ENCODE results near the gene RNASEH2A. TPM values are rescaled to one million over a fixed set of nuclear protein-coding genes. Genes with fewer than 3 reads are reported as not detected.
A peak's percentile ranks its signal among the peaks of the same experiment; 100 is the strongest.

RNASEH2A gene
- total RNA-seq, 1 experiment from 2014 or later, result 120 TPM

GRCh38 chr19:12759686-12760085 lies 46.7 kb upstream of the RNASEH2A start:
- H3K27me3 ChIP-seq (ENCODE audit: low read length), result no peaks in the 10 kb centered on the region
- H4K20me1 ChIP-seq (ENCODE audit: low read length), result no peaks in the 10 kb centered on the region
- no peaks in the 10 kb centered on the region for H3F3A ChIP-seq (ENCODE audit: low read length, unreplicated experiment)
- no peaks in the 10 kb centered on the region for H3K4me1 ChIP-seq (ENCODE audit: insufficient read depth, low read length)
- CTCF ChIA-PET, result interaction anchor here (0.6 to 0.8 kb wide), 2 partner anchors 43 to 44 kb away, joined by 4 to 11 read pairs; no protein-coding TSS in a partner anchor
- DNase-seq (no peak), ATAC-seq (no peak)
- no peaks in the 10 kb centered on the region for H3K9me2 ChIP-seq (replicated peaks; ENCODE audit: low read length)
- H3K4me3 ChIP-seq (ENCODE audit: low read length), result no peak overlapping the region
- no TSS peak for BruUV-seq (replicated peaks)
- no peak for TF ChIP-seq EZH2phosphoT487 (IDR thresholded peaks at IDR 0.05; ENCODE audit: borderline replicate concordance, low read length)
- no peak overlapping the region for H3K9ac ChIP-seq (ENCODE audit: low read length)
- intact Hi-C loops (cut with micrococcal nuclease), result loop anchor here (1.0 to 5.0 kb wide), 2 partner anchors 37 to 88 kb away; no protein-coding TSS in a partner anchor
- H3K27ac ChIP-seq (ENCODE audit: low read length), result no peak overlapping the region
- H3K9me3 ChIP-seq (ENCODE audit: low read length), result no peaks in the 10 kb centered on the region
- H3K79me2 ChIP-seq (ENCODE audit: low read length), result no peaks in the 10 kb centered on the region
- POLR2A ChIA-PET (ENCODE audit: unreplicated experiment), result no interaction called here
- H3K4me2 ChIP-seq (ENCODE audit: low read length), result no peak overlapping the region
- H3K36me3 ChIP-seq (ENCODE audit: low read depth, low read length), result peaks cover 8% of the 10 kb centered on the region
- H2AFZ ChIP-seq (ENCODE audit: low read length), result no peak overlapping the region

GRCh38 chr19:12763100-12763499 lies 43.3 kb upstream of the RNASEH2A start:
- no peak overlapping the region for H3K9ac ChIP-seq (ENCODE audit: low read length)
- no peak overlapping the region for H3K4me3 ChIP-seq (ENCODE audit: low read length)
- no peaks in the 10 kb centered on the region for H3F3A ChIP-seq (ENCODE audit: low read length, unreplicated experiment)
- H3K27ac ChIP-seq (ENCODE audit: low read length), result no peak overlapping the region
- no peak overlapping the region for H2AFZ ChIP-seq (ENCODE audit: low read length)
- POLR2A ChIA-PET (ENCODE audit: unreplicated experiment), result interaction anchor here (0.6 kb wide), 1 partner anchor 26 kb away, joined by 3 read pairs; the partner anchor contains the start of gene GET3
- H3K27me3 ChIP-seq (ENCODE audit: low read length), result no peaks in the 10 kb centered on the region
- ATAC-seq (no peak), DNase-seq (no peak)
- no peaks in the 10 kb centered on the region for H3K4me1 ChIP-seq (ENCODE audit: insufficient read depth, low read length)
- no peaks in the 10 kb centered on the region for H3K9me3 ChIP-seq (ENCODE audit: low read length)
- intact Hi-C loops (cut with micrococcal nuclease), result loop anchor here (5.0 kb wide), 1 partner anchor 84 kb away; no protein-coding TSS in a partner anchor
- H3K36me3 ChIP-seq (ENCODE audit: low read depth, low read length), result peaks cover 13% of the 10 kb centered on the region
- no peaks in the 10 kb centered on the region for H4K20me1 ChIP-seq (ENCODE audit: low read length)
- H3K4me2 ChIP-seq (ENCODE audit: low read length), result no peak overlapping the region
- CTCF ChIA-PET, result interaction anchor here (0.6 kb wide), 1 partner anchor 118 kb away, joined by 5 read pairs; the partner anchor contains the start of gene DNASE2
- TF ChIP-seq EZH2phosphoT487 (IDR thresholded peaks at IDR 0.05; ENCODE audit: borderline replicate concordance, low read length), result no peak
- no peak for TF ChIP-seq CTCF (conservative IDR thresholded peaks at IDR 0.05; ENCODE audit: low read depth, low read length)
- no peak for TF ChIP-seq EZH2 (IDR thresholded peaks at IDR 0.05; ENCODE audit: low read length, unreplicated experiment)
- BruUV-seq (replicated peaks), result TSS peak; percentile 13
- no peaks in the 10 kb centered on the region for H3K79me2 ChIP-seq (ENCODE audit: low read length)
- H3K9me2 ChIP-seq (replicated peaks; ENCODE audit: low read length), result no peaks in the 10 kb centered on the region

- peaks cover 13% of the 10 kb centered on the region for H3K36me3 ChIP-seq (ENCODE audit: low read depth, low read length)
- POLR2A ChIA-PET (ENCODE audit: unreplicated experiment), result no interaction called here
- no peaks in the 10 kb centered on the region for H3F3A ChIP-seq (ENCODE audit: low read length, unreplicated experiment)
- no peak for ATAC-seq
- intact Hi-C loops (cut with micrococcal nuclease), result loop anchor here (5.0 kb wide), 1 partner anchor 83 kb away; no protein-coding TSS in a partner anchor
- H3K9me2 ChIP-seq (replicated peaks; ENCODE audit: low read length), result no peaks in the 10 kb centered on the region
- no peaks in the 10 kb centered on the region for H4K20me1 ChIP-seq (ENCODE audit: low read length)
- no TSS peak for BruUV-seq (replicated peaks)
- no peak overlapping the region for H3K27ac ChIP-seq (ENCODE audit: low read length)
- H3K9ac ChIP-seq (ENCODE audit: low read length), result no peak overlapping the region
- H3K79me2 ChIP-seq (ENCODE audit: low read length), result no peaks in the 10 kb centered on the region
- H3K4me2 ChIP-seq (ENCODE audit: low read length), result no peak overlapping the region
- TF ChIP-seq EZH2phosphoT487 (IDR thresholded peaks at IDR 0.05; ENCODE audit: borderline replicate concordance, low read length), result no peak
- TF ChIP-seq EZH2 (IDR thresholded peaks at IDR 0.05; ENCODE audit: low read length, unreplicated experiment), result no peak
- no peak for TF ChIP-seq CTCF (conservative IDR thresholded peaks at IDR 0.05; ENCODE audit: low read depth, low read length)
- DNase-seq, result no peak
- no peaks in the 10 kb centered on the region for H3K27me3 ChIP-seq (ENCODE audit: low read length)
- no peak overlapping the region for H2AFZ ChIP-seq (ENCODE audit: low read length)
- CTCF ChIA-PET, result interaction anchor here (0.6 to 0.7 kb wide), 2 partner anchors 9 to 27 kb away, joined by 3 to 8 read pairs; no protein-coding TSS in a partner anchor
- no peaks in the 10 kb centered on the region for H3K4me1 ChIP-seq (ENCODE audit: insufficient read depth, low read length)
- H3K9me3 ChIP-seq (ENCODE audit: low read length), result no peaks in the 10 kb centered on the region
- H3K4me3 ChIP-seq (ENCODE audit: low read length), result no peak overlapping the region
Measured at GRCh38 chr19:12764698-12765097, 41.7 kb upstream of the RNASEH2A start.
